Transverse colon (tissue), 3 donors: Measurements from ENCODE around the gene OARD1.

Source experiments
- CTCF ChIP-seq, 5 experiments: fragments of 200-600 bp in 3 of 5; fragments of 450-650 bp in 2 of 5; sonication (generic) in 3 of 5; IDR thresholded peaks; 1 replicate in 2 of 5; 2 replicates in 3 of 5; pipeline ENCODE4 v1.5.1; 2016 to 2017; ENCODE audit warnings: antibody characterized with exemption in 5 of 5, inconsistent platforms in 3 of 5, mild to moderate bottlenecking in 2 of 5, moderate library complexity in 1 of 5
- EP300 ChIP-seq: sonication (generic); formaldehyde crosslinking; IDR thresholded peaks from one replicate; pipeline ENCODE4 v1.6.1; 2017; ENCODE audit warnings: antibody characterized with exemption, low read depth

- TF ChIP-seq EP300, result no peak
- no peak for TF ChIP-seq CTCF (IDR thresholded peaks at IDR 0.05)
These were observed 17.6 kb downstream of the OARD1 start for GRCh38 chr6:41054511-41054910.
